GM19239 (cell line): ENCODE results near the gene PCBP3.
"Not testable (repeated sequence)": the region's sequence is repeated elsewhere in the genome, so short reads cannot be mapped to it uniquely, and the experiment has no call there.

ENCODE experiments used
- DNase-seq: peaks from one replicate; pipeline ENCODE4 v3.0.0; 2011; ENCODE audit warnings: low spot score; ENCODE audit not compliant: insufficient read length
- FAIRE-seq: peaks from 2 replicates; lab custom pipeline; 2011; peaks lifted over from hg19 to GRCh38; lab: Jason Lieb, UNC

PCBP3 gene

DNA sequence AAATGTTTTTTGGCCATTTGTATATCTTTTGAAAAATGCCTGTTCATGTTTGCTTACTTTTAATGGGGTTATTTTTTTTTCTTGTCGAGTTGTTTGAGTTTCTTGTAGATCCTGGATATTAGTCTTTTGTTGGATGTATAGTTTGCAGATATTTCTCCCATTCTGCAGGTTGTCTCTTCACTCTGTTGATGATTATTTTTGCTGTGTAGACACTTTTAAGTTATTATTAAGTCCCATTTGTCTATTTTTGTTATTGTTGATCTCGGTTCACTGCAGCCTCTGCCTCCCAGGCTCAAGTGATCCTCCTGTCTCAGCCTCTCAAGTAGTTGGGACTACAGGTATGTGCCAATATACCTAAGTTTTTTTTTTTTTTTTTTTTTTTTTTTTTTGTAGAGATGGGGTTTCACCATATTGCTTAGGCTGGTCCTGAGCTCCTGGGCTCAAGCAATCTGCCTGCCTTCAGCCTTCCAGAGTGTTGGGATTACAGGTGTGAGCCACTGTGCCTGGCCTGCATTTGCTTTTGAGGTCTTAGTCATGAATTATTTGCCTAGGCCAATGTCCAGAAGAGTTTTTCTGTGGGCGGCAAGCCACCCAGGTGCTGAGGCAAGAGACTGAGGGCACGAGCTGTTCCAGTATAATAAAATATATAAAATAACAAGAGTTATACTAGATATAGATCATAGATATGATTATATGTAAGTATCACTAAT, 18.5 kb downstream of the PCBP3 start:
- not testable (repeated sequence) for DNase-seq, FAIRE-seq

DNA sequence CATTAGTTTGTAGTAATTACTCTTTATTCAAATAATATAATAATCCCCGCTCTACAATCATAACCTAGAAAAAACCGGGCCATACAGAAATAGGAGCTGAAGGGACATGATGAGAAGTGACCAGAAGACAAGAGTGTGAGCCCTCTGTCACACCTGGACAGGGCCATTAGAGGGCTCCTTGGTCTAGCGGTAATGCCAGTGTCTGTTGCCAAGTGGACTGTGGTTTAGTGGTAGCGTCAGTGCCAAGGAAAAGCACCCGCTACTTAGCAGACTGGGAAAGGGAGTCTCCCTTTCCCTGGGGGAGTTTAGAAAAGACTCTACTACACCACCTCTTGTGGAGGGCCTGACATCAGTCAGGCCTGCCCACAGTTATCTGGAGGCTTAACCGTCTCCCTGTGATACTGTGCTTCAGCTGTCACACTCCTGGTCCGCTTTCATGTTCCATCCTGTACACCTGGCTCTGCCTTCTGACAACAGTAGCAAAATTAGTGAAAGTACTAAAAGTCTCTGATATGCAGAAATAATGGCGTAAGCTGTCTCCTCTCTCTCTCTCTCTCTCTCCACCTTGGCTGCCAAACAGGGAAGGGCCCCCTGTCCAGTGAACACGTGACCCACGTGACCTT, 19.2 kb downstream of the PCBP3 start:
- not testable (repeated sequence) for FAIRE-seq, DNase-seq

DNA sequence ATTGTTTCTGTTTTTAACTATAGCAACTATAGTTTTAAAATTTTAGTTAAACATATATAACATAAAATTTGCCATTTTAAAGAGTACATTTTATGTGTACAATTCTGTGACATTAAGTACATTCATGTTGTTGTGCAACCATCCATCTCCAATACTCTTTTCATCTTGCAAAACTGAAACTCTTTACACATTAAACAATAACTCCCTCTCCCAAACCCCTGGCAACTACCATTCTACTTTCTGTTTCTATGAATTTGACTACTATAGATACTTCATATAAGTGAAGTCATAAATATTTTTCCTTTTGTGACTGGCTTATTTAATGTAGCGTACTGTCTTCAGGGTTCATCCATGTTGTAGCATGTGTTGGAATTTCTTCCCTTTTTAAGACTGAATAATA, 25.9 kb downstream of the PCBP3 start:
- DNase-seq (no peak), FAIRE-seq (peak; percentile 40)

DNA sequence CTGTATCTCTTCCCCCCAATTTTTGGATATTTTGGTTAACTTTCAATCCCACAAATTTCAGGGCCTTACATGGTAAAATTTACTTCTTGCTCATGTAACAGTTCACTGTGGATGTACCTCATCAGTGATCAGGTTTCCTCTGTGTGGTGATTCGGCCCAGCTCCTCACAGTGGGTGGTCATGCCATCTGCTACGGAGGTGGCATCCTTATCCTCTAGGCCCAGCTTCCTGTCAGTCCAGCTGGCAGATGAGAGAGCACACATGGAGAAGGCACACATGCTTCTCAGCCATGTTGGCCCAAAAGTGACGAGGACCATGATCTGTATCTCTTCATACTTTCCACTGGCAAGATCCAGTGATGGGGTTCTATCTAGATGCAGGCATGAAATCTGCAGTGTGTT, 27.2 kb downstream of the PCBP3 start:
- no peak for FAIRE-seq

DNA sequence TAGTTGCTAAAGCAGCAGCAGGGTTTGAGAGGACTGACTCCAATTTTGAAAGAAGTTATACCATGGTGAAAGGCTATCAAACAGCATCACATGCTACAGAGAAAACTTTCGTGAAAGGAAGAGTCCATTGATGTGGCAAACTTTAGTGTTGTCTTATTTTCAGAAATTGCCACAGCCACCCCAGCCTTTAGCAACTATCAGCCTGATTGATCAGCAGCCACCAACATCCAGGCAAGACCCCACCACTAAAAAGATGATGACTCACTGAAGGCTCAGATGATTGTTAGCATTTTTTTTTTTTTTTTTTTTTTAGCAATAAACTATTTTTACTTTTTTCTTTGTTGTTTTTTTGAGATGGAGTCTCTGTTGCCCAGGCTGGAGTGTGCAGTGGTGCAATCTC, 35.3 kb downstream of the PCBP3 start:
- DNase-seq, FAIRE-seq: not testable (repeated sequence)

More for the DNA sequence above, 27.2 kb downstream of the PCBP3 start:
- DNase-seq: no peak

DNA sequence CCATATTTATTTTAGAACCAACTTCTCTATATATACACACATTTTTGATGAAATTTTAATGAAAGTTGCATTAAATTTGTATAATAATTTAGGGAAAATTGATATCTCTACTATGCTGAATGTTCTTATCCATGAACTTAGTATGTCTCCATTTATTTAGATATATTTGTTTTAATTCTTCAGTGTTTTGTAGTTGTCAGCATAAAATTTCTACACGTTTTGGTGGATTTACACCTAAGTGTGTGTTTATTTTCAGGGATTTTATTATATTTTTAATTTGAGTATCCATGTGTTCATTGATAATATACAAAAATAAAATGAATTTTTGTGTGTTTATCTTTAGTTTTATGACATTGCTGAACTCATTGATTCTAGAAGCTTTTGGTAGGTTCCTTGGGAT, 36.7 kb downstream of the PCBP3 start:
- DNase-seq: no peak
- FAIRE-seq: no peak

DNA sequence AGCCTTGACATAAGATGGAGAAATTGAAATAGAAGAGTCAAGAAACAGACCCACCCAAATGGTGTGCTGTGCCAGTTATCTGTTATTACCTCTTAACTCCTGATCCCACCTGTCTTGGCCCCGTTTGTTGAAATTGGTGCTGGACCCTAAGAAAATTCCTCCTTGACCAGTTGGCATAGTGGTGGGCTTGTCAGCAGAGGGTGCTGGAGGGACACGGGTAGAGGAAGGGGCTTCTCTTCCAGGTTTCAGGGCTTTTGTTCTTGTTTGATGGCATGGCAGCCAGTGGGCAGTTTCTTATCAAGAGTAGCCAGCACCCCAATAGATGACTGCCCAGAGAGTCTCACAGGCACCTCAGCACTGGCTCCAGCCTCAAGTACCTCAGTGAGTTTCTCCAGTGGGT, 51.6 kb downstream of the PCBP3 start:
- no peak for DNase-seq
- FAIRE-seq: no peak

DNA sequence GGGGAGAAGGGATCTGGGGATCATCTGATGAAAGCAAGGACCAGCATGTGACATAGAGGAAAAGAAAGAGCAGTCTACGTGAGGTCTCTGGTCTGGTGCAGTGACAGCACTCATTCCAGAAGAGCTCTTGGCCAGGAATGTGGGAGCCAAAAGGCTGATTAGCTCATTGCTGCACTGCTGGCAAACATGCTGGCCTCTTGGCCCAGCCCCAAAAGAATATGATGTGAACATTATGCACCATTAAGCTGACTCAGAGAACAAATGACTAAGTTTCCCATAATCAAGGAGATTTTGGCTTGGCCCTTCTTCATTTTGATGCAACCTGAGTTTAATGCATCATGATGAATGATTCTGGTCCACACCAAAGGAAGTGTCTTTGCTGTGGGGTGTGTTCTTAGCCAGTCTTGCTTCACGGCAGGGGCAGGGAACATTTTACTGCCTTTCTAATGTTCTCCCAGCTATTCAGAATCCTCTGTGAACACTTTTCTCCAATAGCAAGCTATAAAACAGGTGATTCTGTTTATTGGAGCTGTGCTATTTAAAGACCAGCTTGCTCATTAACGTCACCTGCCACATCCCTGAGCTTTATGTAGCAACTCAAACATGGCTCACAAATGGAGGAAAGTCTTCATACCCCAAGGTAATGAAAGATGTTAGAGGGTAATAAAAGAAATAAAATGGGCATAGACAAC, 55.1 kb downstream of the PCBP3 start:
- DNase-seq (no peak), FAIRE-seq (no peak)

DNA sequence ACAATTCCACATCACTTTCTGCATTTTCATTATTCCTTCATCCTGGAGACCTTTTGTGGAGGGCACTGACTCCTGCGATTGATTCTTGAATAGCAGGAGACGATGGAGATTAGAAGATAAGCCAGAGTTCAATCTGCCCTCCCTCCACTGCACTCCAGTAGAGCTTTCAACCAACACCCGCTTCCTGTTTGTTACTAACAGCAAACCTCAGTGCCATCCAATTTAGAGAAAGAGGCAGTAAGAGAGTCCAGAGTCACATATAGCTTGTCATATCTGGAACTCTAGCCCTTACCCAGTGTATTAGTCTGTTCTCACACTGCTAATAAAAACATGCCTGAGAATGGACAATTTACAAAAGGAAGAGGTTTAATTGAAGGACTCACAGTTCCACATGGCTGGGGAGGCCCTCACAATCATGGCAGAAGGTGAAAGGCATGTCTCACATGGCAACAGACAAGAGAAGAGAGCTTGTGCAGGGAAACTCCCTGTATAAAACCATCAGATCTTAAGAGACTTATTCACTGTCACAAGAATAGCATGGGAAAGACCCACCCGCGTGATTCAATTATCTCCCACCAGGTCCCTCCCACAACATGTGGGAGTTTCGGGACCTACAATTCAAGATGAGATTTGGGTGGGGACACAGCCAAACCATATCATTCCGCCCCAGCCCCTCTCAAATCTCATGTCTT, 55.9 kb downstream of the PCBP3 start:
- FAIRE-seq (no peak), DNase-seq (no peak)

DNA sequence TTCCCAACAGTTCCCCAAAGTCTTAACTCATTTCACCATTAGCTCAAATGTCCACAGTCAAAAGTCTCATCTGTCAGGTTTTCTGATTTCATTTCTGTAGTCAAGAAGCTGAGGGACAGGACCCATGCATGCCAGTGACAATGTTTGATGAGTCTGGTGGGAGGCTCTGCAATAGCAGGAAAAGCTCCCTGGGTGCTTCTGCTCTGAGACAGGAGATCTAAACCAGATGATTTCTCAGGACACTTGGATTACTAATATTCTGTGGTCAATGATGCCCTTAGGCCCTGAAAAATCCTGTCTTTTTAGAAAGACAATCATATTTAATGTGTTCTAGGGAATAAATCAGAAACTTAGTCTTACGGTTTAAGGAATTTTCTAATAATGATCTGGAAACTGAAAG, 56.4 kb downstream of the PCBP3 start:
- DNase-seq (no peak), FAIRE-seq (no peak)

DNA sequence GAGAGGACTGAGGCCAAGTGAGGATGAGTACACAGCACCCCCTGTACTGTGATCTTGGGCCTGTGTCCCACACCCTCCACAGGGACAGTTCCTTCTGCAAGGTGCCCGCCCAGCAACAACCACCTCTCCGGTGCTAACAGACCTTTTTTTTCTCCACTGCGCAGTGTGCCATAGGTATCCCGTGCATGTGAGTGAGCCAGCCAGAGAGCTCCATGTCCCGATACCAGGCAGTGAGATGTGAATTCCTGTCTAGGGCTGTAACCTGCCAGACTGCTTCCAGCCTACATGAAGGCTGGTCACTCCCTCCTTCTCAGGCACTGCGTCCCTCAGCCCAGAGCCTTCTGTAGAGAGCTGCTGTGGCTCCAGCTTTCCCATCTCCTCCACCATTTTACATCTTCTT, 56.9 kb downstream of the PCBP3 start:
- no peak for FAIRE-seq

DNA sequence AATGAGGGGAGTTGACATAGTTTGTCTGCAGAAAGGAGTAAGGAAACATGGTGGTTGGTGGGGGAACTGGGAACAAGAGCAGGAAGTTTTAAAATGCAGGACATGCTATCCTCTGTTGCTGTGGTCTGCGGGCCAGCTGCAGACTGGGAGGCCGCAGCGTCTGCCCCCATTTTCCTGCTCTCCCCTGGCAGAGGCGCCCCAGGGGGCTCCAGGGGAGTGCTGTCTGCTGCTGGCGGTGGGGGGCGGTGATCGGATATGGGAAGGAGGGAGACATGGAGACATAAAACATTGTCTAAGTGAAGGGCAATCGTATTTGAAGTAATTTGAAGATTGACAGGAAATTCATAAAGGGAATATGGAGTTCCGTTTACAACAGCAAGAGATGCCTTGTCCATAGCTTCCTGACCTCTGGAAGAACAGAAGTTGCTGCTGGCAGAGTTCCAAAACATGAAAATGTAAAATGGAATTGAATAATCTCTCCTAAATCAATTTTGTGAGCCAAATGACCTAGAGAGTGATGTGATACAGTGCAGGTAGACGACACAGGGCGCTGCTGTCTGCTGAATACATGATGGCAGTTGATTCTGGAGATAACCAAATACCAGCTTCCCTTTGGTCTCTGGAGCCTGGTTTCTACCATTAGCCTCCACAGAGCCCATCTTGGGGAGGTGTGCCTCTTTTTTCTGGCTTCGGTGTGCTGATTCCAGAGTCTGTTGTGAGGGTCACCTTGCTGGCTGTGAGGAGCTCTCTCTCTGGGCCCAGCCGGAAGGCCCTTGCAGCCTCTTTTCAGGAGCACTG, 61.0 kb downstream of the PCBP3 start:
- DNase-seq: no peak
- FAIRE-seq: no peak

More for the DNA sequence above, 56.9 kb downstream of the PCBP3 start:
- no peak for DNase-seq

DNA sequence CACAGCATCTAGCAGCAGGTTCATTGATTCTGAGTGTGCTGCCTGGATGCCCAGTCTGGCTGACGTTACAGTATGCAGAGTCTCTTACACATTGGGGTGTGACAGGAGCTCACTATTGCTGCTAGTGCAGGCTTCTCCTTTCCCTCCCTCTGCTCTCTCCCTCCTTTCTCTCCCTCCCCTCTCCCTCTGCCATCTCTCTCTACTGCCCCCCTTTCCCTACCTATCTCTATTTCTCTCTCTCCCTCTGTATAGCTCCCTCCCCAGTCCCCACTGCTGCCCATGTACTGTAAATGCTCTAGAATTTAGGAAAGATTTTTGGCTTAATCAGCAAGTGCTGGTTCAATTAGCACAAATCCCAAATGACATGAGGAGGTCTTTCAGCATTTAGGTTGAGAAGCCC, 62.8 kb downstream of the PCBP3 start:
- FAIRE-seq: no peak
- DNase-seq: no peak

DNA sequence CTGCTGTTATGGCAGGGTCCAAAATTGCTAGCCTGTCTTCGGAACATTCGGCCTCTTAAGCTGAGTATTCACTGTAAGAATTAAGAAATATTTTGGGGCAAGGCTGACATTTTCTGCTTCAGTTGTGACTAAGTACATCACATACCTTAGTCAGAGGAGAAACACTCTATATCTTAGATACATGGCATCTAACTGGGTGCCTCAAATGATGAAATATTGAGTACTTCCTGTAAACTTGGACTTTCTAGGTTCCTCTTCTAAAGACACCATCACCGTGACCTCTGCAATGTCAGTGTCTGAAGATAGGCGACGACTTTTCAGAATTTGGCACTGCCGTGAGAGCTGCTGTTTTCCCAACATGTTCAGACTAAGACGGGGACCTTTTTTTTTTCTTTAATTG, 65.6 kb downstream of the PCBP3 start:
- DNase-seq (no peak), FAIRE-seq (no peak)

DNA sequence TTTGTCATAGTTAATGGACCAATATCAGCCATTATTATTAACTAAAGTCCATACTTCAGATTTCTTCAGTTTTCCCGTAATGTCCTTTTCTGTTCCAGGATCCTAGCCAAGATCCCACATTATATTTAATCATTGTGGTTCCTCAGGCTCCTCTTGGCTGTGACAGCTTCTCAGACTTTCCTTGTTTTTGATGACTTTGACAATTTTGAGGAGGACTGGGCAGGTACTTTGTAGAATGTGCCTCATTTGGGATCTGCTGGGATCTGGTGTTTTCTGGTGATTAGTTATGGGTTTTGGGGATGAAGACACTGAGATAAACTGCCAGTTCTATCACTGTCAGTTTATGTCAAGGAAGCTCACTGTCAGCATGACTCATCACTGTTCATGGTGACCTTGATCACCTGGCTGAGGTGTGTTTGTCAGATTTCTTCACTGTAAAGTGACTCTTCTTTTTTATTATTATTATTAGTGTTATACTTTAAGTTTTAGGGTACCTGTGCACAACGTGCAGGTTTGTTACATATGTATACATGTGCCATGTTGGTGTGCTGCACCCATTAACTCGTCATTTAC, 66.3 kb downstream of the PCBP3 start:
- no peak for DNase-seq
- no peak for FAIRE-seq

DNA sequence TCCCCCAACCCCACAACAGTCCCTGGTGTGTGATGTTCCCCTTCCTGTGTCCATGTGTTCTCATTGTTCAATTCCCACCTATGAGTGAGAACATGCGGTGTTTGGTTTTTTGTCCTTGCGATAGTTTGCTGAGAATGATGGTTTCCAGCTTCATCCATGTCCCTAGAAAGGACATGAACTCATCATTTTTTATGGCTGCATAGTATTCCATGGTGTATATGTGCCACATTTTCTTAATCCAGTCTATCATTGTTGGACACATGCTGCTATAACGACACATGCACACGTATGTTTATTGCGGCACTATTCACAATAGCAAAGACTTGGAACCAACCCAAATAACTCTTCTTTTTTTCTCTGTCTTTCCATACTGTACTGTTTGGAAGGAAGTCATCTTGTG, 66.8 kb downstream of the PCBP3 start:
- not testable (repeated sequence) for DNase-seq, FAIRE-seq

DNA sequence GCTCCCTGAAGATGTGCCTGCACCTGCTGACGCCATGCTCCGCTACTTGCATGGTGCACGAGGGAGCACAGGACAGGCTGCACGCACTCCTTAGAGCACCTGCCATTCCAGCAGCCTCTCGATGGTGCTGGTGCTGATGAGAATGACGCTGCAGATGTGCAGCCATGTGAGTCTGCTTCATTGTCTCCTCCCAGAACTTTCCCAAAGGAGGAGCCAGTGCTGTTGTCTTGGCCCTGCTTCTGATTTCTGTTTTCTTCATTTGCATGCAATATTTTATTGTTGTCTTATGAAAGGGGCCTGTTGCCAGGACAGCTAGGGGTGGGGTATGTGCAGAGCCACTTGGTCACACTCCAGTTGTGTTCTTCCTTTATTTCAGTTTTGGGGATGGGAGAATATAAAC, 70.1 kb downstream of the PCBP3 start:
- DNase-seq (no peak), FAIRE-seq (no peak)

DNA sequence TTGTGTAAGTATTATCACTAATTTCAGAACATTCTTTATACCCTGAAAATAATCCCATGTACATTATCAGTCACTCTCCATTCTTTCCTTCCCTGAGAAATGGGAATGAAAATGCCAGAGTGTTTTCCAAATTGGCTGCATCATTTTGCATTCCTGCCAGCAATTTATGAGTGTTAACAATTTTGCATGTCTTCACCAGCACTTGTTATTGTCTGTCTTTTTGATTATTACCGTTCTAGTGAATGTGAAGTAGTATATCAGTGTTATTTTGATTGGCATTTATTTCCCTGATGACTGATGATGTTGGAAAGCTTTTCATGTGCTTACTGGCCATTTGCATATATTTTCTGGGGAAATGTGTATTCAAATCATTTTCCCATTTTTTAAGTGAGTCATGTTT, 71.9 kb downstream of the PCBP3 start:
- no peak for DNase-seq
- FAIRE-seq: no peak

DNA sequence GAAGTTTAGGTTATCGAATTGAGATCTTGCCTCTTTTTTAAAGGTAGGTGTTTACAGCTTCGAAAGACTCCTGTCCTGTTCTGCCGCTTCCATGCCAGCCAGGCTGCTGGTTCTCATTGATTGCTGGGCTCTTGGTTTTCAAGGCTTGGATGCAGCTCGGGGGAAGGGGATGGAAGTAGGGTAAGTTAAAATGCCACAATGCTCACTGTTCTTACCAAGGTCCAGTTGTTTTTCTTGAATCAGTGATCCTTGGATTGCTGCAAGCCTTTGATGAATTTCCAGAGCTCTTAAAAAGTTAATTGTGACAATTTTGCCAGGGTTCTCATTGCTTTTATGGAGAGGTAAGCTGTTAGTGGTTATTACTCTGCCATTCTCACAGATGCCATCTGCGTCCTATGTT, 74.9 kb downstream of the PCBP3 start:
- no peak for DNase-seq
- no peak for FAIRE-seq
